ENCODE measurements around the gene ERG. TPM values are rescaled to one million over a fixed set of nuclear protein-coding genes. Genes with fewer than 3 reads are reported as not detected.
A peak's percentile ranks its signal among the peaks of the same experiment; 100 is the strongest.

Gene ERG
- total RNA-seq, 1 donor from 2014 or later, result under 0.01 TPM

- FAIRE-seq, result no peak
- no peak for DNase-seq (ENCODE audit: low read depth)
- no peaks in the 10 kb centered on the region for H3K36me3 ChIP-seq (ENCODE audit: control insufficient read depth, insufficient read depth, low read length)
- TF ChIP-seq CTCF (IDR thresholded peaks at IDR 0.05; ENCODE audit: insufficient read depth, low read length, severe bottlenecking), result no peak
- no peaks in the 10 kb centered on the region for H3K27me3 ChIP-seq (ENCODE audit: control insufficient read depth, insufficient read depth, low read length)
- H3K4me3 ChIP-seq (ENCODE audit: low read depth, low read length), result no peak overlapping the region
Observed at GRCh38 chr21:38385427-38386175, 112.7 kb downstream of the ERG start.

- no peak for TF ChIP-seq CTCF (IDR thresholded peaks at IDR 0.05; ENCODE audit: insufficient read depth, low read length, severe bottlenecking)
- no peaks in the 10 kb centered on the region for H3K27me3 ChIP-seq (ENCODE audit: control insufficient read depth, insufficient read depth, low read length)
- DNase-seq (ENCODE audit: low read depth) (no peak), FAIRE-seq (no peak)
- no peak overlapping the region for H3K4me3 ChIP-seq (ENCODE audit: low read depth, low read length)
- H3K36me3 ChIP-seq (ENCODE audit: control insufficient read depth, insufficient read depth, low read length), result no peaks in the 10 kb centered on the region
Observed at GRCh38 chr21:38384675-38385426, 113.4 kb downstream of the ERG start.

GRCh38 chr21:38384238-38384560 is 114.1 kb downstream of the ERG start:
- FAIRE-seq, result no peak
- Histone ChIP-seq H3K36me3 (ENCODE audit: control insufficient read depth, insufficient read depth, low read length) (no peaks in the 10 kb centered on the region), H3K27me3 (ENCODE audit: control insufficient read depth, insufficient read depth, low read length) (no peaks in the 10 kb centered on the region), H3K4me3 (ENCODE audit: low read depth, low read length) (no peak overlapping the region)
- TF ChIP-seq CTCF (IDR thresholded peaks at IDR 0.05; ENCODE audit: insufficient read depth, low read length, severe bottlenecking), result no peak
- DNase-seq (ENCODE audit: low read depth), result no peak

GRCh38 chr21:38383411-38384237 is 114.7 kb downstream of the ERG start:
- FAIRE-seq (no peak), DNase-seq (ENCODE audit: low read depth) (no peak)
- Histone ChIP-seq H3K27me3 (ENCODE audit: control insufficient read depth, insufficient read depth, low read length) (no peaks in the 10 kb centered on the region), H3K4me3 (ENCODE audit: low read depth, low read length) (no peak overlapping the region), H3K36me3 (ENCODE audit: control insufficient read depth, insufficient read depth, low read length) (no peaks in the 10 kb centered on the region)
- no peak for TF ChIP-seq CTCF (IDR thresholded peaks at IDR 0.05; ENCODE audit: insufficient read depth, low read length, severe bottlenecking)

- FAIRE-seq (no peak), DNase-seq (ENCODE audit: low read depth) (peak; percentile 21)
- TF ChIP-seq CTCF (IDR thresholded peaks at IDR 0.05; ENCODE audit: insufficient read depth, low read length, severe bottlenecking), result no peak
- Histone ChIP-seq H3K4me3 (ENCODE audit: low read depth, low read length) (no peak overlapping the region), H3K36me3 (ENCODE audit: control insufficient read depth, insufficient read depth, low read length) (no peaks in the 10 kb centered on the region), H3K27me3 (ENCODE audit: control insufficient read depth, insufficient read depth, low read length) (no peaks in the 10 kb centered on the region)
Observed at GRCh38 chr21:38380481-38381137, 117.7 kb downstream of the ERG start.

Measured in bronchial epithelial cell (primary cell).